Spleen (tissue), 7 donors: ENCODE data around the gene HESX1.

ENCODE experiments used
- CTCF ChIP-seq, 11 experiments: fragments of 200-600 bp in 7 of 11; fragments of 450-650 bp in 4 of 11; sonication (generic) in 4 of 11; IDR thresholded peaks in 8 of 11; conservative IDR thresholded peaks in 3 of 11; 1 replicate in 7 of 11; 2 replicates in 4 of 11; pipeline versions ENCODE4 v1.4.0 to v1.8.0; 2016 to 2021; ENCODE audit warnings: antibody characterized with exemption in 11 of 11, inconsistent platforms in 4 of 11, mild to moderate bottlenecking in 1 of 11
- POLR2A ChIP-seq, 3 donors: fragments of 450-650 bp; IDR thresholded peaks; one replicate each; pipeline ENCODE4 v1.5.1; 2017; ENCODE audit warnings: antibody characterized with exemption in 3 of 3, mild to moderate bottlenecking in 1 of 3
- donor health status: DM: no; HTN: no; CAD: no; lungs with moderate emphysema.
- donor health status: DM: no; HTN: no; CAD: no.
- donor health status: DM: no; HTN: no; CAD: no.

- TF ChIP-seq CTCF (IDR thresholded peaks at IDR 0.05 in 8 of 11, conservative IDR thresholded peaks at IDR 0.05 in 3 of 11) (no peak), POLR2A (IDR thresholded peaks at IDR 0.05) (no peak)
Measured at GRCh38 chr3:57244946-57245345, 45.2 kb upstream of the HESX1 start.
